ENCODE results near the gene MRPS11. TPM values are rescaled to one million over a fixed set of nuclear protein-coding genes. Genes with fewer than 3 reads are reported as not detected.

The MRPS11 gene
- total and polyA plus RNA-seq, 2 of the 8 experiments (the other 6 are each of a cell fraction or from before 2014, with no cell fraction given) = 41.4 to 59.2 TPM

DNA sequence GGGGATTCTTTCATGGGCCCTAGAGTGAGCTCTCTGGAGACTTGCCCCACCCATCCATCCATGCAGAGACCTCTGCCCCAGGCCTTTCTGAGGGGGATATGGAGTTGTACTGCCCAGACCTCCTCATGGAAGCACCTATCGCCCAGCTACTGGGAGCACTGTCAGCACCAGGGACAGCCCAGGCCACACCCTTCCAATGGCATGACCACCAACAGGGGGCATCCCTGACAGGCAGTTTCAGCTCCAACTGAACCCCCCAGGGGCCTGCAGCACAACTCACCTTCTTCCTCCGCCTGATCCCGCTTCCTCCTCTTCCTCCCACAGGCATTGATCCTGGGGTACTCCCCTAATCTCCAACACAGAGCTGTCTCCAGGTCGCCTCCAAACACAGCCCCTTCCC lies 21.8 kb downstream of the MRPS11 start (continued):
- TF ChIP-seq CTCF (IDR thresholded peaks at IDR 0.05; ENCODE audit: control extremely low read depth in 1 of 3, insufficient read depth in 1 of 3, low read depth in 1 of 3, low read length in 3 of 3) = peak; percentile 28 to 63 (median 45); a peak in 3 of 4 replicates
- TF ChIP-seq KDM1A (IDR thresholded peaks at IDR 0.05; ENCODE audit: borderline replicate concordance, low read length) = no peak
- no peak for TF ChIP-seq NRF1 (IDR thresholded peaks at IDR 0.05; ENCODE audit: low read depth, low read length)
- TF ChIP-seq NANOG (IDR thresholded peaks at IDR 0.05; ENCODE audit: insufficient read depth, low read depth, low read length, poor library complexity, severe bottlenecking) = no peak
- TF ChIP-seq CREB1 (IDR thresholded peaks at IDR 0.05) = no peak
- no peak for TF ChIP-seq BACH1 (IDR thresholded peaks at IDR 0.05; ENCODE audit: low read length)
- TF ChIP-seq BCL11A (IDR thresholded peaks at IDR 0.05; ENCODE audit: low read depth in 2 of 2, low read length in 2 of 2) = no peak
- no peak for TF ChIP-seq POLR2AphosphoS5 (IDR thresholded peaks at IDR 0.05; ENCODE audit: low read depth, low read length)
- no peak for TF ChIP-seq EZH2 (IDR thresholded peaks at IDR 0.05; ENCODE audit: low read depth, low read length, severe bottlenecking)
- TF ChIP-seq SUZ12 (IDR thresholded peaks at IDR 0.05; ENCODE audit: low read length) = no peak
- TF ChIP-seq BRCA1 (IDR thresholded peaks at IDR 0.05; ENCODE audit: low read depth, low read length) = no peak
- no peak for TF ChIP-seq RXRA (IDR thresholded peaks at IDR 0.05; ENCODE audit: insufficient read depth, low read depth, low read length)
- peak; percentile 22 to 38; a peak in 3 of 4 replicates for TF ChIP-seq RAD21 (IDR thresholded peaks at IDR 0.05 in 1 of 2, conservative IDR thresholded peaks at IDR 0.05 in 1 of 2; ENCODE audit: low read depth in 2 of 2, low read length in 2 of 2)
- TF ChIP-seq SIX5 (IDR thresholded peaks at IDR 0.05; ENCODE audit: low read depth, low read length) = no peak
- no peak for TF ChIP-seq FOSL1 (IDR thresholded peaks at IDR 0.05; ENCODE audit: insufficient read depth, low read depth, low read length)
- TF ChIP-seq JUN (IDR thresholded peaks at IDR 0.05; ENCODE audit: low read depth, low read length) = no peak

Data from H1 (cell line).